GM12873 (cell line): ENCODE measurements around the gene HADHA.

Experiments
- TF ChIP-seq, protein P1 (sequence below): IDR thresholded peaks from 2 replicates; pipeline ENCODE4 v1.5.1; 2012; ENCODE audit warnings: low read depth, mild to moderate bottlenecking, moderate library complexity, low read length, control low read depth; ENCODE audit not compliant: insufficient read depth; ENCODE audit errors: missing control alignments

HADHA gene

DNA sequence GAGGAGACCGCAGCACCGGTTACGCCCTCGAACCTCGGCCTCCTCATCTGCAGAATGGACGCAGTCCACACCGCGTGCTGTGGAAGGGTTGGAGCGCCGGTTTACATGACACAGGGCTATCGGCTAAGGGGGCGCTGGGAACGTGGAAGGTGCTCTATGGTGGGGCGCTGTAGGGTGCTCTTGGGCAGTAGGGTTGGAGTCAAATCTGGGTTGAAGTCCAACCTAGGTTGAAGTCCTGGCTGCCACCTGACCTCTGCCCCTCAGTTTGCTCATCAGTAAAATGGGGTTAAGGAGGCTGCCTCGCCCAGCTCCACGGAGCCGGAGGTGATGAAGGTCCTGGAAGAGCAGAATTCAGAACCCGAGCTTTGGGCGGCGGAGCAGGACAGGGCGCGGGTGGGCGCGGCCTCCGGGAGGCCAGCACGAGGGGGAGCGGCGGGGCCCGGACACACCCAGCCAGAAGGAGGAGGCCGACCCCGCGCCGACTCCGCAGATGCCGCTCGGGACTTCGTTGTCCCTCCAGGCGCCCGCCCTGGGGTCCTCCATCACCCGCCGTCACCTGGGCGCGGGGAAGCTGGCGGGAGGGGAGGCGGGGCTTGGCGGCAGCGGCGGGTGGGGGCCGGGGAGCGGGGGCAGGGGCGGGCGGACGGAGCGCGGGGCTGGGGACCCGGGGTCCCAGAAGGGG is 72.1 kb downstream of the HADHA start:
- TF ChIP-seq, protein P1, sequence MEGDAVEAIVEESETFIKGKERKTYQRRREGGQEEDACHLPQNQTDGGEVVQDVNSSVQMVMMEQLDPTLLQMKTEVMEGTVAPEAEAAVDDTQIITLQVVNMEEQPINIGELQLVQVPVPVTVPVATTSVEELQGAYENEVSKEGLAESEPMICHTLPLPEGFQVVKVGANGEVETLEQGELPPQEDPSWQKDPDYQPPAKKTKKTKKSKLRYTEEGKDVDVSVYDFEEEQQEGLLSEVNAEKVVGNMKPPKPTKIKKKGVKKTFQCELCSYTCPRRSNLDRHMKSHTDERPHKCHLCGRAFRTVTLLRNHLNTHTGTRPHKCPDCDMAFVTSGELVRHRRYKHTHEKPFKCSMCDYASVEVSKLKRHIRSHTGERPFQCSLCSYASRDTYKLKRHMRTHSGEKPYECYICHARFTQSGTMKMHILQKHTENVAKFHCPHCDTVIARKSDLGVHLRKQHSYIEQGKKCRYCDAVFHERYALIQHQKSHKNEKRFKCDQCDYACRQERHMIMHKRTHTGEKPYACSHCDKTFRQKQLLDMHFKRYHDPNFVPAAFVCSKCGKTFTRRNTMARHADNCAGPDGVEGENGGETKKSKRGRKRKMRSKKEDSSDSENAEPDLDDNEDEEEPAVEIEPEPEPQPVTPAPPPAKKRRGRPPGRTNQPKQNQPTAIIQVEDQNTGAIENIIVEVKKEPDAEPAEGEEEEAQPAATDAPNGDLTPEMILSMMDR = no peak

DNA sequence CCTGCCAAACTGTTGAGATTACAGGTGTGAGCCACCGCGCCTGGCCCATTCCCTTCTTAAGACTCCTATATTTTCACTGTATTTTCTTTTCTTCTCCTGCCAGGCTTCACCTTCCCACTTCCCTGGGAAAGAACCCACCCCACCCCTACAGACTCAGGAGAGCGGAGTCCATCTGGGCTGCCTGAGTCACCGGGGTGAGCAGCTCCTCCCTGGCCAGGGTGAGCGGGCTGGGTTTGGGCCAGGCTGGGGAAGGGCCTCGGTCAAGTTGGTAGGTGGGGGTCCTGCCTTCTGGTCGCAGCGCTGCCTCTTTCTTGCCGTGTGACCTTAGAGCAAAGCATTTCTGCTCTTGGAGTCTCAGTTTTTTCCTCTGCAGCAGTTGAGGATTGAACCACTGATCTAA is 73.6 kb downstream of the HADHA start:
- TF ChIP-seq, protein P1 = no peak

DNA sequence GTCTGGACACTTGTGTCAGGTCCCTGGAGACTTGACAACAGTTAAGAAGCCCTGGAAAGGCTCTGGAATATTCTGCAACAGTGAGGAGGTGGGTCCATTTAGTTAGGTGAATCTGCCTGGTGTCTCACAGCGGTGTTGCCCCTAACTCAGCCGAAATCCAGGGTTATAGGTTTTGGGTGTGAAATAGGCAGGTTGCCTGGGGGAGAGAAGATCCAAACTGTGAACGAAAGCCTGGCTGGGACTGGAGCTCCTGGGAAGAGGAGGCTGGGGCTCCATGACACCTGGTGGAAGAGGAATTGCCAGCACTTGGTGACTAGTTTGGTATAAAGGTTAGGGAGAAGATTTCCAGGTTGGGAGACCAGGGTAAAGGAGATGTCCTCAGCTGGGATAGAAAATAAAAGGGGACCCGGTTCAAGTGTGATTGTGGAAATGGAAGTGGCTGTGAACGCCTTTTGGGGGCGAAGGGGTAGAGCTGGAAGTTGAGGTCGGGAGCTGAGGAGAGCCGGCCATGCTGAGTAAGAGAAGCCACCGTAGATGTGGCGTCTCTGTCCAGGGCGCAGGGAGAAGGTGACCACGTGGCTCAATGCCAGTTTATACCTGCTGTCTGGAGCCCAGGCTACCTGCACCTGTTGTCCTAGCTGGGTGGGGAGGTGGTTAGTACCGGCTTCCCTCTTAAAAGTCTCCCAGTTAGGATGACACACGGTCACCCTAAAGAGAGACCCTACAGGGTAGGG is 74.6 kb downstream of the HADHA start:
- TF ChIP-seq, protein P1 = no peak

DNA sequence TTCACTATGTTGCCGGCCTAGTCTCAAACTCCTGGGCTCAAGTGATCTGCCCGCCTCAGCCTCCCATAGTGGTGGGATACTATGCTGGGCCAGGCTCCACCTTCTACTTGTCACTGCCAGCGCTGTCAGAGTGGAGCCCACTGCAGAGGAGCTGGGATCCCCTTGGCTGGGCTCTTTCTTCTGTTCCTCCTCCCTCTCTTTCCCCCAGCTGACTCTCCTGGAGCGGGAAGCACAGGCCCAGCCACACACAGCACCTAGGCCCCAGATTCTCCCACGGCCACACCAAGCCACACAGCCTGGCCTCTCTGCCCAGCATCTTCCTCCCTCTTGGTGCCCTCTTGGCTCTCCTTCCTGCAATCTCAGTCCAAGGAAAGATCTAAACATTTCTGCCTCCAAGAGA is 75.2 kb downstream of the HADHA start:
- TF ChIP-seq, protein P1 = no peak

DNA sequence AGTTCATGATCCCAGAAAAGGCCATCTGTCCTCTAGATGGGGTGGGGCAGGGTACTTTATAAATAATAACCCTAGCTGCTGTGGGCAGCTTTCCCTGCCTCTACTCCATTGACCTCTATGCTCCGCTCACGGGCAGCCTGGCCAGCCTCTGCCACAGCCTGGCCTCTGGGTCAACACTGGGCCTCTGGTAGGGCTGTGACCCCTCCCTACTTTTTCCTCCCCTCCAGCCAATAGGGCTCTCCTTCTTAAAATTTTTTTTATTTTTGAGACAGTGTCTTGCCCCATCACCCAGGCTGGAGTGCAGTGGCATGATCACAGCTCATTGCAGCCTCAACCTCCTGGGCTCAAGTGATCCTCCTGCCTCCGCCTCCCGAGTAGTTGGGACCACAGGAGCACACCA is 75.6 kb downstream of the HADHA start:
- TF ChIP-seq, protein P1 = no peak

DNA sequence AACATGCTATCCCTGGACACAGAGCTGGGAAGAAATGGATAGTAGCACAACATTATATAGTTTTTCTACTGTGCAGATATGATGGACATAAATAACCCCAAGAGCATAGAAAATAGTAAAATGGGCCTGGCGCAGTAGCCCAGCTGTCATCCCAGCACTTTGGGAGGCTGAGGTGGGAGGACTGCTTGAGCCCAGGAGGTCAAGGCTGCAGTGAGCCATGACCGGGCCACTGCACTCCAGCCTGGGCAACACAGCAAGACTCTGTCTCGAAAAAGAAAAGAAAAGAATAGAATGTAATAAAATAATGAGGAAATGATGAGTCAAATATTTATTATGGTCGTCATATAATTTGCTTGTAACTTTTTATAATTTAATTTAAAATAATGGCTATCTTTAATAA is 79.0 kb downstream of the HADHA start:
- TF ChIP-seq, protein P1 = no peak

DNA sequence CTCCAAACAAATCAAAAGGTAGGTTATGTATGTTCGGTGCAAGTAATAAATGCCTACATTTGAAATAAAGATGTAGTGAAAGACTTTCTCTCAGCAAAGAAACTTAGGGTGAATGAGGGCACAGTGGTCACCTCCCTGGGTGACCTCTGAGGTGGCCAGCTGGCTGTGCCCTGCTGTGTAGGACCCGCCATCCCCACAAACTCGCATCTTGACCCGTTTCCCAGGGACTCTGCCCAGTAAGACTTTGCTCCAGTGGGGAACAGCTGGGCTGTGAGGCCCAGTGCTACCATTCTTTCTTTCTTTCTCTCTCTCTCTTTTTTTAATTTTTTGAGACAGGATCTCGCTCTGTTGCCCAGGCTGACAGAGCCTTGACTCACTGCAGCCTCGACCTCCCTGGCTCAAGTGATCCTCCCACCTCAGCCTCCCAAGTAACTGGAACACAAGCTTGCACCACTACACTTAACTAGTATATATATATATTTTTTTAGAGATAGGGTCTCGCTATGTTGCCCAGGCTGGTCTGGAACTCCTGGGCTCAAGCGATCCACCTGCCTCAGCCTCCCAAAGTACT is 79.7 kb downstream of the HADHA start:
- TF ChIP-seq, protein P1 = no peak
